Gastroesophageal sphincter (tissue), 3 donors: Measurements from ENCODE around the gene DNM3.

Experiments
- POLR2A ChIP-seq, 2 donors: fragments of 450-650 bp; IDR thresholded peaks; one replicate each; pipeline ENCODE4 v1.6.1; 2017; ENCODE audit warnings: antibody characterized with exemption in 2 of 2, mild to moderate bottlenecking in 2 of 2, moderate library complexity in 1 of 2
- POLR2AphosphoS5 ChIP-seq: sonication (generic); formaldehyde crosslinking; IDR thresholded peaks from one replicate; pipeline ENCODE4 v1.6.1; 2017; ENCODE audit warnings: antibody characterized with exemption
- TF ChIP-seq, protein P1 (sequence below), 4 experiments: fragments of 200-600 bp in 2 of 4; fragments of 450-650 bp in 2 of 4; sonication (generic) in 1 of 4; IDR thresholded peaks; one replicate each; pipeline ENCODE4 v1.5.1; 2017 to 2019; ENCODE audit warnings: antibody characterized with exemption in 4 of 4, mild to moderate bottlenecking in 2 of 4, moderate library complexity in 2 of 4

GRCh38 chr1:172460887-172461315, 619.6 kb downstream of the DNM3 start:
- TF ChIP-seq POLR2A (IDR thresholded peaks at IDR 0.05) (no peak), POLR2AphosphoS5 (no peak)
- TF ChIP-seq, protein P1, sequence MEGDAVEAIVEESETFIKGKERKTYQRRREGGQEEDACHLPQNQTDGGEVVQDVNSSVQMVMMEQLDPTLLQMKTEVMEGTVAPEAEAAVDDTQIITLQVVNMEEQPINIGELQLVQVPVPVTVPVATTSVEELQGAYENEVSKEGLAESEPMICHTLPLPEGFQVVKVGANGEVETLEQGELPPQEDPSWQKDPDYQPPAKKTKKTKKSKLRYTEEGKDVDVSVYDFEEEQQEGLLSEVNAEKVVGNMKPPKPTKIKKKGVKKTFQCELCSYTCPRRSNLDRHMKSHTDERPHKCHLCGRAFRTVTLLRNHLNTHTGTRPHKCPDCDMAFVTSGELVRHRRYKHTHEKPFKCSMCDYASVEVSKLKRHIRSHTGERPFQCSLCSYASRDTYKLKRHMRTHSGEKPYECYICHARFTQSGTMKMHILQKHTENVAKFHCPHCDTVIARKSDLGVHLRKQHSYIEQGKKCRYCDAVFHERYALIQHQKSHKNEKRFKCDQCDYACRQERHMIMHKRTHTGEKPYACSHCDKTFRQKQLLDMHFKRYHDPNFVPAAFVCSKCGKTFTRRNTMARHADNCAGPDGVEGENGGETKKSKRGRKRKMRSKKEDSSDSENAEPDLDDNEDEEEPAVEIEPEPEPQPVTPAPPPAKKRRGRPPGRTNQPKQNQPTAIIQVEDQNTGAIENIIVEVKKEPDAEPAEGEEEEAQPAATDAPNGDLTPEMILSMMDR (IDR thresholded peaks at IDR 0.05) = no peak
